AG20443 (cell line): Measurements from ENCODE around the gene LRRN4CL.
"Not testable (repeated sequence)": the region's sequence is repeated elsewhere in the genome, so short reads cannot be mapped to it uniquely, and the experiment has no call there.

Experiments used
- DNase-seq: peaks from one replicate; pipeline ENCODE4 v3.0.0; 2012; ENCODE audit warnings: low spot score, mixed read lengths

LRRN4CL gene

GRCh38 chr11:62689421-62690183 is at the start of gene LRRN4CL:
Gene LRRN4CL (minus strand): TSS chr11:62689530. CDS start chr11:62688508, 1,022 bp downstream.
- peak; percentile 97 for DNase-seq

GRCh38 chr11:62737196-62737595 is 47.9 kb upstream of the LRRN4CL start:
- no peak for DNase-seq

GRCh38 chr11:62732830-62733229 is 43.5 kb upstream of the LRRN4CL start:
- no peak for DNase-seq

GRCh38 chr11:62730076-62730475 is 40.7 kb upstream of the LRRN4CL start:
- DNase-seq, result not testable (repeated sequence)

- peak; percentile 89 for DNase-seq
Measured at GRCh38 chr11:62728171-62728988, 39.0 kb upstream of the LRRN4CL start, which contains the start of gene TTC9C. Gene TTC9C (plus strand): TSS chr11:62728486. CDS start chr11:62728849, 363 bp downstream.

DNA sequence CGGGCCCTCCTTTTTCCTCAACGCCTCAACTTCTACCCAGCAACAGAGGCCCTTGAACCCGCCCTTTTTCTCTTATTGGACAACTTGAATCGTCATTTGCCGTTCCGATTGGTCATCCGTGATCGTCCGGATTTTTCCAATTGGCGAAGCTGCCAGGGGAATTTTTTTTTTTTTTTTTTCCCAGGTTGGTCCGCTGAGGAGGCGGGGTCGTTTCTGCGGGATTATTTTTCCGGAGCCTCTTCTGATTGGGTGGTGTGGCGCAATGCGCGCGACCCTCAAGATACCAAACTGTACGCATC is 38.5 kb upstream of the LRRN4CL start:
- peak; percentile 89 for DNase-seq

GRCh38 chr11:62727165-62727871 is 38.0 kb upstream of the LRRN4CL start, which contains the start of gene HNRNPUL2:
Gene HNRNPUL2 (minus strand): TSS chr11:62727457. CDS start chr11:62727156, 301 bp downstream.
- DNase-seq, result peak; percentile 98

GRCh38 chr11:62726915-62727164 is 37.5 kb upstream of the LRRN4CL start:
- no peak for DNase-seq

DNA sequence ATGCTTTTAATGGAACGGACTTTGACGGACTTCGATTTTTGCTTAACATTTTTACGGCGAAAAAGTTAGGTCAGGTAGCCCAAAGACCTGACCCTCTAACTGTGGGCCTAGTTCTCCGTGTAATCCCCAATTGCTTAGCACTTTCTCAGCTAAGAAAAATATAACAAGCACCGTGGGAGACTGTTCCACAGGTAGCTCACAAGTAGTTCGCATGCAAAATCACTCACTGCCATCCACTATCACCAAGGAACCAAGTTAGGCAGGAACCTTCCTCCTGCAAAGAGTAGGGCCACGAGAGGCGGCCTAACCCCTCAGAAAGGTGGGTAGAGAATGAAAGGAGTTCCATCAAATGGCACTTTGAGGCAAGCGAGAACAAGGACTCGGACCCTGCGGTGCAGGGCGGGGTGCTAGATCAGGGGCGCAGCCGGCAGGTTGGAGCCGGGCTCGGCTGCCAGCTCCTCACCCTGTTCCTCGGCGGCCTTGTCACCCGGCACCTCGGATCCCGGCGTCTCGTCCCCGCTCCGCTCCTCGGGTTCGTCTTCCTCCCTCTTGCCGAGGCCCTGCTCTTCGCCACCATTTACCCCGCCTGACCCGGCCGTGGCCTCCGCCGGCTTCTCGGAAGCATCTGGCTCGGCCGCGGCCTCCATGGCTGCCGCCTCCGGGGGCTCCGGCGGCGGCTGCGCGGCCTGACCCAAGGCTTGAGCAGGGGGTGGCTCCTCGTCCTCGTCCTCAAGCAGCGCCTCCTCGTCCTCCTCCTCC is 37.0 kb upstream of the LRRN4CL start:
- no peak for DNase-seq

GRCh38 chr11:62725646-62726045 is 36.3 kb upstream of the LRRN4CL start:
- DNase-seq, result no peak

- no peak for DNase-seq
Measured at GRCh38 chr11:62724171-62724570, 34.8 kb upstream of the LRRN4CL start.

DNA sequence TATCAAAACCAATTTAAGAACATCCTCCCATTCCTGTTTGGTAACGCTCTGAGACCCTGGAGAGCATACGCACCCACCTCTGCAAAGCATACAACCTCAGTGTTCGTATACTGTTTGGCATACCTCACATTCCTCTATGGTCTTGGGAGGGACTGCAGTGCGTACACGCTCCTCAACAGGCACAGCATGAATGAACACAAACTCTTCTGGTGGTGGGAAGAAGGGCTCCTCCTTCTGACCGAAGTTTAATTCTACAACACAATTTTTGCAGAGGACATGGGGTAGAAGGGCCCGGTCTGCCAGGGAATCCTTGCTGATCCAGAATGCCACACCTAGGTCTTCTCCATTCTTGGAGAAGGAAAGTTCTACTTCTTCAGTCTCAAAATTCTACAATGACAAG is 32.7 kb upstream of the LRRN4CL start:
- no peak for DNase-seq

DNA sequence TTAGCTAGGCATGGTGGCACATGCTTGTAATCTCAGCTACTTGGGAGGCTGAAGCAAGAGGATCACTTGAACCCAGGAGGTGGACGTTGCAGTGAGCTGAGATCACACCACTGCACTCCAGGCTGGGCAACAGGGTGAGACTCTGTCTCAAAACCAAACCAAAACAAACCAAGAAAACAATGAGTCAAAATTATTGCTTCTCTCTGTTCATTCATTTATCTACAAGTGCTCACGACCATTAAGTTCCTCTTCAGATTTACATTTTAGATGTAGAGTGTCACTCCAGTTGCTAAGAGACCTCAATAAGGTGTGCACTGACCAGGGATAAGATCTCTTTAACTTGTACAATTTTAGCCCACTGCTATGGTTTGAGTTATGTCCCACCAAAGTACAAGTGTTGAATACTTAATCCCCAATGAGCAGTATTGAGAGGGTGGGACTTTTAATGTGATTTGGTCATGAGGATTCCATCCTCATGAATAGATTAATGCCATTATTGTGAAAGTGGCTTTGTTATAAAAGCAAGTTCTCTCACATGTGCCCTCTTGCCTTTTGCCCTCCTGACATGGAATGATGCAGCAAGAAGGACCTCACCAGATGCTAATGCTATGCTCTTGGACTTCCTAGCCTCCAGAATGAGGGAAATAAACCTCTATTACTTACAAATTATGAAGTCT is 30.1 kb upstream of the LRRN4CL start:
- no peak for DNase-seq

DNA sequence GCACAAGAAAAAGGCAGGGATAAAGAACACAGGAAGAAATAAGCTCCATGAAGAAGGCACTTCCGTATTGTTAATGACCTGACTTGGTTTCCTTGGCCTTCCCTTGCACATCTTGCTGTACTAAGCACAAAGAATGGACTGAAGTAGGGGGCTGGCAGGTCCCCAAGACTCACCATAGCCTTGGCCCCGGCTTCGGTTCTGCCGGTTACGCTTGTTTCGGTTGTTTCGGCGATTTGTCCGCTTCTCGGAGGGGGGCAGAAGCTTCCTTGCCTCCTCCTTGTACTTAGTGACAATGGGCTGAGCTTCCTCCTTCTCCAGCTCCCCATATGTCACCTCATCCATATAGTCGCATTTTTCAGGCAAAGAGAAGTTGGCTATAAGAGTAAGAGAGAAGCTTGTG is 27.5 kb upstream of the LRRN4CL start:
- no peak for DNase-seq

DNA sequence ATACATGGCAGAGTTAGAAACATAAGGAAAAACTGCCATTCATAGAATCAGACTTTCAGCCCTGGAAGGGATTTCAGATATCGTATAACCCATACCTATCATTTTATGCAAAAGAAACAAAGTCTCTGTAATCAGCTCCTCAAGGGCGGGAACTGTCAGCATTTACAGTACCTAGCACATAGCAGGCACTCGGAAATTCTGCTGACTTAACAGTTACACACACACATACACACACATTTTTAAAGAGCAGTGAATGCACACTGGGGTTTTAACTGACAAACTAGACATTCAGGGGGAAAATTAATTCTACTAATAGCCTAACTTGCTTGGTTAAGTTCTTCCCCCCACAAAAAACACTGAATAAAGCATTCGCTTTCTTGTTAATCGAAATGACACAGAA is 26.9 kb upstream of the LRRN4CL start:
- no peak for DNase-seq

GRCh38 chr11:62715150-62716130 is 26.1 kb upstream of the LRRN4CL start:
- no peak for DNase-seq

- DNase-seq, result no peak
Measured at GRCh38 chr11:62713343-62713742, 24.0 kb upstream of the LRRN4CL start.

DNA sequence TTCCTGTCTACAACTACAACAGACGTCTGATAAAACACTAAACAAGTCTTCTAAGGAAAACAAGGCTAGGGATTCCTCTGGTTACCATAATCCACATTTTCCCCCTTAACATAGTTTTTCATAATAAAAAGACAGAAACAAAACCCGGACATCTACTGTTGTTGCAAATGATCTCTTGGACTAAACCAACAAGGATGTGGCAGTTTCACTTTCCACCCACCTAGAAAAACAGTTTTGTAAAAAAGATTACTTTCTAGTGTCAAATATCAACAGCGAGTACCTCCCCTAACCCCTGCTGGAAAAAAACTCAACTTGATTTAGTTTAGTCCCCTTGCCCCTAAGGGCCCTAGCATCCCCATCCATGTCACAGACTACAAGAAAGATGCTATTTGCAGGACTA is 23.5 kb upstream of the LRRN4CL start:
- DNase-seq, result no peak

GRCh38 chr11:62712276-62712812 is 23.0 kb upstream of the LRRN4CL start:
- DNase-seq, result no peak

- DNase-seq, result peak; percentile 54
Measured at GRCh38 chr11:62710001-62710345, 20.6 kb upstream of the LRRN4CL start.
